Type B pancreatic cell (in vitro differentiated cells): ENCODE measurements around the gene NELL1. TPM values are rescaled to one million over a fixed set of nuclear protein-coding genes. Genes with fewer than 3 reads are reported as not detected.

Source experiments
- DNase-seq: peaks from one replicate; pipeline ENCODE4 v3.0.0; 2021; ENCODE audit warnings: mixed read lengths; ENCODE audit not compliant: unreplicated experiment; ENCODE audit errors: extremely low spot score
- H3K27ac Mint-ChIP-seq: 2 replicates; pipeline ENCODE4 v1.8.0; 2021; ENCODE audit warnings: mild to moderate bottlenecking, mixed read lengths
- H3K27me3 Mint-ChIP-seq: 2 replicates; pipeline ENCODE4 v1.8.0; 2021; ENCODE audit warnings: mixed read lengths
- H3K36me3 Mint-ChIP-seq: 2 replicates; pipeline ENCODE4 v1.8.0; 2021; ENCODE audit warnings: mixed read lengths
- H3K4me1 Mint-ChIP-seq: one replicate; pipeline ENCODE4 v1.8.0; 2021; ENCODE audit warnings: mixed read lengths; ENCODE audit not compliant: unreplicated experiment
- H3K4me3 Mint-ChIP-seq: 2 replicates; pipeline ENCODE4 v1.8.0; 2021; ENCODE audit warnings: mild to moderate bottlenecking, mixed read lengths
- H3K9me3 Mint-ChIP-seq: 2 replicates; pipeline ENCODE4 v1.8.0; 2021; ENCODE audit warnings: mixed read lengths
- CTCF ChIP-seq: fragments of 200-600 bp; sonication (generic); conservative IDR thresholded peaks from 2 replicates; pipeline ENCODE4 v1.5.0; 2021; ENCODE audit warnings: antibody characterized with exemption, mild to moderate bottlenecking
- total RNA-seq: library from RNA; stranded (reverse); gene quantifications from 2 replicates; pipeline ENCODE4 v1.2.1, GENCODE V29; 2021; ENCODE audit warnings: low replicate concordance

Gene NELL1
- total RNA-seq, 1 donor from 2014 or later: 16.9 TPM

DNA sequence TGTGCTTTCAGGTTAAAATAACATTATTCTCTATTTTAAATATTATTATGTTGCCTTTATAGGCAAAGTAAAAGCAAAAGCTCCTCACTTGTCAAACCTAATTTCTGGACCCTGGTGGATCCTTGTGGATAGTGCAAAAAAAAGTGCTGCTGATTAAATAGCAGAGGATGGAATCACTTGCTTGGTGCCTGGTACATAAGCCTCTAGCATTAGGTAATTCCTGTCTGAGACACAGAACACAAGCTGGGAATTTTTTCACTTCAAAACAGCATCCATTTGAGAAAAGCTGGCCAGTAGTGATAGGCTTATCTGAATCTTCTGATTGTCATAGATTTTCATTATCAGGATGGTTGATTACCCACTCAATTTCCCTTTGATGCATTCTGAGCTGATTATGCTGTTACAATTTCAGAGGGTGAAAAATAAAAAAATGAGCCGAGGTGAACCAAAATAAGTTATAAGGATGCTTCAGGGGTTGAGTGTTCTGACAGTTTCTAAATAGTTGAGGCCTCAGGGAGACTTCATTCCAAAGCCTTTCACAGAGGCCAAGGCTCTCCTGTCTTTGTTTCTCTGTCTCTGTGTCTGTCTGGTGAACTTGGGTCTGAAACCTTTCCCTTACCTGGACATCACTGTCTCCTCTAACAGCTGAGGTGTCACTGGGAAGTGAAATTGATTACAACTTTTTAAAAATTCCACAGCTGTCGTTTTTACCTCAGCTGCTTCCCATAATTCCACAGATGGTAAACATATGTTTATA lies 242.9 kb downstream of the NELL1 start:
- Mint-ChIP-seq H3K4me1 (no peaks in the 10 kb centered on the region), H3K9me3 (no peaks in the 10 kb centered on the region), H3K4me3 (no peak overlapping the region), H3K27ac (no peak overlapping the region), H3K27me3 (no peaks in the 10 kb centered on the region), H3K36me3 (no peaks in the 10 kb centered on the region)
- no peak for DNase-seq
- no peak for TF ChIP-seq CTCF

DNA sequence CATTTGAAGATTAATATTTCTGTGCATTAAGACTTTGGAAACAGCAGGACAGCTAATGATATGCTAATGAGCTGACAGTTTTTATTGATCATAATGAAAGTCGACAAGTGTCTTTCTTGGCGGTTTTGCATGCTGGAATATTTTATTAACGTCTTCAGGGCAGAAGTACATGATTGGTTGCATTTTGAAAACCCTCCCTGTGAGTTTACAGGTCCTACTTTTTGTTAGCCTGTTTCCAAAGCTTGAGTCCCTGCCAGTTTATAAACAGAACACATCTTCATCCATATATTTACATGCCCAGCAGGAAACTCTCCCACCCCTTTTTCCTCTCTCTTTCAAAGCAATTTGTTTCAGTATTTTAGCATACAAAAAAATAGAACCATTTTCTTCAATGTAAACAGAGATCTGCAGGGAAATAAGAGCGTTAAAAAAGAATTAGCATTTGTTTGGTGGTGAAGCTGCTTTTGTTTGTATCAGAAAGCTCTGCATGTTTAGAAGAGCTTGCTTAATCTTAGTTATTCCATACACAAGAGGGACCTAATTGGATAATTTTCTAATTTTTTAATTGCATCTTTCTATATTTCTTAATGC lies 243.6 kb downstream of the NELL1 start:
- H3K9me3 Mint-ChIP-seq: no peaks in the 10 kb centered on the region
- H3K27me3 Mint-ChIP-seq: no peaks in the 10 kb centered on the region
- no peak overlapping the region for H3K4me3 Mint-ChIP-seq
- H3K4me1 Mint-ChIP-seq: no peaks in the 10 kb centered on the region
- no peak for DNase-seq
- H3K27ac Mint-ChIP-seq: no peak overlapping the region
- H3K36me3 Mint-ChIP-seq: no peaks in the 10 kb centered on the region
- TF ChIP-seq CTCF: no peak

- H3K4me1 Mint-ChIP-seq: no peaks in the 10 kb centered on the region
- TF ChIP-seq CTCF: no peak
- no peak overlapping the region for H3K4me3 Mint-ChIP-seq
- H3K9me3 Mint-ChIP-seq: no peaks in the 10 kb centered on the region
- no peaks in the 10 kb centered on the region for H3K27me3 Mint-ChIP-seq
- H3K27ac Mint-ChIP-seq: no peak overlapping the region
- DNase-seq: no peak
- no peaks in the 10 kb centered on the region for H3K36me3 Mint-ChIP-seq
Measured at GRCh38 chr11:20917306-20917705, 247.9 kb downstream of the NELL1 start.

- H3K27me3 Mint-ChIP-seq: no peaks in the 10 kb centered on the region
- H3K36me3 Mint-ChIP-seq: no peaks in the 10 kb centered on the region
- H3K27ac Mint-ChIP-seq: no peak overlapping the region
- no peaks in the 10 kb centered on the region for H3K4me1 Mint-ChIP-seq
- H3K9me3 Mint-ChIP-seq: no peaks in the 10 kb centered on the region
- DNase-seq: no peak
- TF ChIP-seq CTCF: no peak
- H3K4me3 Mint-ChIP-seq: no peak overlapping the region
Measured at GRCh38 chr11:20926799-20927540, 257.6 kb downstream of the NELL1 start.

- no peak overlapping the region for H3K4me3 Mint-ChIP-seq
- H3K27ac Mint-ChIP-seq: no peak overlapping the region
- H3K4me1 Mint-ChIP-seq: no peaks in the 10 kb centered on the region
- no peaks in the 10 kb centered on the region for H3K9me3 Mint-ChIP-seq
- no peaks in the 10 kb centered on the region for H3K27me3 Mint-ChIP-seq
- H3K36me3 Mint-ChIP-seq: no peaks in the 10 kb centered on the region
- no peak for DNase-seq
- no peak for TF ChIP-seq CTCF
Measured at GRCh38 chr11:20931029-20931428, 261.6 kb downstream of the NELL1 start.
